DND-41 (cell line): ENCODE data around the gene SCIMP.

Experiments
- EZH2 ChIP-seq: IDR thresholded peaks from 3 replicates; pipeline ENCODE4 v1.6.1; 2012; ENCODE audit warnings: borderline replicate concordance, low read depth, mild to moderate bottlenecking, moderate library complexity, low read length, inconsistent platforms; ENCODE audit not compliant: severe bottlenecking
- TF ChIP-seq, protein P1 (sequence below): IDR thresholded peaks from 2 replicates; pipeline ENCODE4 v1.5.1; 2012; ENCODE audit warnings: borderline replicate concordance, low read length, moderate library complexity, mild to moderate bottlenecking; ENCODE audit not compliant: poor library complexity, severe bottlenecking; ENCODE audit errors: extremely low read depth

DNA sequence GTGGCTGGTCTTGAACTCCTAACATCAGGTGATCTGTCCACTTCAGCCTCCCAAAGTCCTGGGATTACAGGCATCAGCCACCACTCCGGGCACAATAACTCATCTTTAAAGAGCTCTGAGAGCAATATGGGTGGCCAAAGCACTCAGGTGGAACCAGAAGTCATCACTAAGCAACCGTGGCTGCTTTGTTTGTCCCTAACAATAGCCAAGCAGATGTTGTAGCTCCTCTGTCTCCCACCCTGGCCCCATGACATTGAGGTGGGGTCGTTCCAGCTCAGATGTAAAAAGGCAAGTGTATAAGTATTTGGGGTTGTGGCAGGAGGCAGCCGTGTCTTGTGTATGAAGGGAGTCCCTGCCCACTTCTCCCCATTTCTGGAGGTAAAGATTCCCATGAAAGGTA, 3.7 kb upstream of the SCIMP start:
- TF ChIP-seq, protein P1, sequence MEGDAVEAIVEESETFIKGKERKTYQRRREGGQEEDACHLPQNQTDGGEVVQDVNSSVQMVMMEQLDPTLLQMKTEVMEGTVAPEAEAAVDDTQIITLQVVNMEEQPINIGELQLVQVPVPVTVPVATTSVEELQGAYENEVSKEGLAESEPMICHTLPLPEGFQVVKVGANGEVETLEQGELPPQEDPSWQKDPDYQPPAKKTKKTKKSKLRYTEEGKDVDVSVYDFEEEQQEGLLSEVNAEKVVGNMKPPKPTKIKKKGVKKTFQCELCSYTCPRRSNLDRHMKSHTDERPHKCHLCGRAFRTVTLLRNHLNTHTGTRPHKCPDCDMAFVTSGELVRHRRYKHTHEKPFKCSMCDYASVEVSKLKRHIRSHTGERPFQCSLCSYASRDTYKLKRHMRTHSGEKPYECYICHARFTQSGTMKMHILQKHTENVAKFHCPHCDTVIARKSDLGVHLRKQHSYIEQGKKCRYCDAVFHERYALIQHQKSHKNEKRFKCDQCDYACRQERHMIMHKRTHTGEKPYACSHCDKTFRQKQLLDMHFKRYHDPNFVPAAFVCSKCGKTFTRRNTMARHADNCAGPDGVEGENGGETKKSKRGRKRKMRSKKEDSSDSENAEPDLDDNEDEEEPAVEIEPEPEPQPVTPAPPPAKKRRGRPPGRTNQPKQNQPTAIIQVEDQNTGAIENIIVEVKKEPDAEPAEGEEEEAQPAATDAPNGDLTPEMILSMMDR: no peak
- TF ChIP-seq EZH2: no peak
